Adrenal gland (tissue), 12 donors: ENCODE results near the gene RPL10. TPM values are rescaled to one million over a fixed set of nuclear protein-coding genes. Genes with fewer than 3 reads are reported as not detected.

Experiments
- DNase-seq, 7 donors: peaks; one replicate each; pipeline ENCODE4 v3.0.0-alpha.2; 2019 to 2020
- H3K27ac ChIP-seq, 5 donors: fragments of 200-600 bp; sonication (generic) in 4 of 5; 1 replicate in 3 of 5; 2 replicates in 2 of 5; pipeline versions ENCODE4 v1.5.1 to v1.8.0; 2016 to 2020; ENCODE audit warnings: mild to moderate bottlenecking in 1 of 5
- H3K27me3 ChIP-seq: fragments of 200-600 bp; 2 replicates; pipeline ENCODE4 v1.8.0; 2021
- H3K36me3 ChIP-seq, 2 donors: fragments of 200-600 bp; replicated peaks in 1 of 2; 1 replicate in 1 of 2; 2 replicates in 1 of 2; pipeline versions ENCODE4 v1.5.1 to v1.8.0; 2018 to 2022
- H3K4me1 ChIP-seq, 2 donors: fragments of 200-600 bp; replicated peaks in 1 of 2; 1 replicate in 1 of 2; 2 replicates in 1 of 2; pipeline versions ENCODE4 v1.5.1 to v1.8.0; 2018 to 2021
- H3K4me3 ChIP-seq, 4 donors: fragments of 200-600 bp; sonication (generic) in 3 of 4; one replicate each; pipeline ENCODE4 v1.5.1; 2016 to 2018
- H3K9me3 ChIP-seq, 3 donors: fragments of 200-600 bp; sonication (generic) in 1 of 3; replicated peaks in 1 of 3; 1 replicate in 2 of 3; 2 replicates in 1 of 3; pipeline versions ENCODE4 v1.5.1 to v1.8.0; 2016 to 2021
- CTCF ChIP-seq, 6 experiments: fragments of 450-650 bp in 4 of 6; fragments of 200-600 bp in 2 of 6; sonication (generic) in 1 of 6; IDR thresholded peaks; 1 replicate in 5 of 6; 2 replicates in 1 of 6; pipeline versions ENCODE4 v1.5.1 to v1.8.0; 2016 to 2021; ENCODE audit warnings: antibody characterized with exemption in 6 of 6, mild to moderate bottlenecking in 2 of 6, moderate library complexity in 1 of 6
- POLR2A ChIP-seq, 2 donors: fragments of 450-650 bp; IDR thresholded peaks; one replicate each; pipeline ENCODE4 v1.6.1; 2017; ENCODE audit warnings: antibody characterized with exemption in 2 of 2, mild to moderate bottlenecking in 2 of 2, moderate library complexity in 1 of 2
- WGBS, 4 donors: extraction: QIAGEN DNeasy Blood & Tissue Kit in 2 of 4; methylation state at CpG; one replicate each; pipeline versions ENCODE4 v1.1.5 to v1.1.7; 2013 to 2017; 5-methylcytosine and 5-hydroxymethylcytosine counted together
- intact Hi-C, 2 donors: fragments of 100-400 bp; cut with DNase I; formaldehyde crosslinking; loops; one replicate each; pipeline versions ENCODE4 v1.14.1 to v1.15.0; 2022 to 2023
- polyA plus RNA-seq, 3 donors: library from polyadenylated mRNA; stranded (reverse); fragments of 200-250 nt in 2 of 3; fragments of 350-450 nt in 1 of 3; fragmentation: Illumina TruSeq in 1 of 3; extraction: RNeasy Lipid Tissue Mini Kit (QIAGEN cat#74804) in 1 of 3; gene quantifications; one replicate each; pipeline ENCODE4 v1.2.3, GENCODE V29; 2013 to 2014
- total RNA-seq, 9 donors: library from RNA; depleted of rRNA in 4 of 9; stranded (reverse); fragments of >200 nt in 4 of 9; fragments of 120-200 nt in 1 of 9; fragmentation: NEBNext Ultra II Directional in 1 of 9; extraction: Animal tissue kit (Norgen Biotek cat#: 25700) in 1 of 9; gene quantifications; one replicate each; pipeline versions ENCODE4 v1.1.0 to v1.2.4, GENCODE V29; 2013 to 2023
- donor health status: healthy with polysubstance abuse.
- donor health status: Bipolar disorder and iron deficiency.
- donor health status: DM: yes; HTN: yes; CAD: no.
- donor health status: DM: no; HTN: no; CAD: no.
- donor health status: DM: no; HTN: no; CAD: no.
- donor health status: DM: yes; HTN: yes; CAD: no.

RPL10 gene
- total and polyA plus RNA-seq, 12 donors, result 626 to 5,287 (median 2,443) TPM

GRCh38 chrX:154373340-154374306, 24.6 kb upstream of the RPL10 start:
- intact Hi-C loops, result no loop called here
- DNase-seq, result peak in 6 of 7 donors; percentile 55 to 84 (median 70)
- TF ChIP-seq CTCF (IDR thresholded peaks at IDR 0.05) (peak; percentile 33 to 59 (median 50)), POLR2A (IDR thresholded peaks at IDR 0.05) (no peak)
- Histone ChIP-seq H3K36me3 (no peaks in the 10 kb centered on the region), H3K9me3 (no peaks in the 10 kb centered on the region), H3K4me1 (peaks cover 0 to 3% of the 10 kb centered on the region in 2 donors), H3K27me3 (no peaks in the 10 kb centered on the region), H3K4me3 (peak overlapping the region in 1 of 4 donors; percentile 30), H3K27ac (peak overlapping the region in 2 of 5 donors; percentile 63 to 66)
- 0 to 47% (median 26%) methylated on average over 10 to 23 of the region's 23 CpGs for WGBS, 4 donors

- WGBS, 4 donors, result 8 to 71% (median 23%) methylated on average over 4 to 87 of the region's 95 CpGs
Observed at GRCh38 chrX:154374313-154375155, 23.6 kb upstream of the RPL10 start, which contains the start of gene FLNA. Gene FLNA, minus strand, starts transcription at chrX:154374634. Its CDS starts 3,389 bp downstream, at chrX:154371245.

GRCh38 chrX:154375156-154375504, 23.0 kb upstream of the RPL10 start:
- no peak for DNase-seq
- WGBS, 4 donors, result 81 to 89% (median 85%) methylated on average over 9 to 10 of the region's 10 CpGs
- H3K4me3 ChIP-seq, result no peak overlapping the region
- no peaks in the 10 kb centered on the region for H3K36me3 ChIP-seq
- no peaks in the 10 kb centered on the region for H3K9me3 ChIP-seq
- H3K4me1 ChIP-seq, result peaks cover 3% of the 10 kb centered on the region in 2 donors
- H3K27ac ChIP-seq, result peak overlapping the region in 2 of 5 donors; percentile 57 to 63
- TF ChIP-seq POLR2A (IDR thresholded peaks at IDR 0.05) (no peak), CTCF (IDR thresholded peaks at IDR 0.05) (no peak)
- no peaks in the 10 kb centered on the region for H3K27me3 ChIP-seq
- intact Hi-C loops, result no loop called here

More at GRCh38 chrX:154374313-154375155, 23.6 kb upstream of the RPL10 start, which contains the start of gene FLNA:
- intact Hi-C loops, result no loop called here
- DNase-seq, result peak in 1 of 7 donors; percentile 44
- Histone ChIP-seq H3K4me3 (peak within 1 kb of the TSS in 1 of 4 donors; percentile 30), H3K36me3 (no peaks in the 10 kb centered on the region), H3K27ac (peak within 1 kb of the TSS in 2 of 5 donors; percentile 57 to 63), H3K27me3 (no peaks in the 10 kb centered on the region), H3K9me3 (no peaks in the 10 kb centered on the region), H3K4me1 (no peaks in the 10 kb centered on the region)
- TF ChIP-seq CTCF (IDR thresholded peaks at IDR 0.05) (peak in 1 of 6 experiments; percentile 15), POLR2A (IDR thresholded peaks at IDR 0.05) (no peak)

GRCh38 chrX:154376774-154377173, 21.4 kb upstream of the RPL10 start:
- no peak for DNase-seq
- Histone ChIP-seq H3K9me3 (no peaks in the 10 kb centered on the region), H3K27me3 (no peaks in the 10 kb centered on the region), H3K4me3 (no peak overlapping the region), H3K4me1 (peaks cover 4 to 8% of the 10 kb centered on the region in 2 donors), H3K27ac (peak overlapping the region in 1 of 5 donors; percentile 98), H3K36me3 (no peaks in the 10 kb centered on the region)
- no peak for TF ChIP-seq CTCF (IDR thresholded peaks at IDR 0.05)
- no peak for TF ChIP-seq POLR2A (IDR thresholded peaks at IDR 0.05)
- intact Hi-C loops, result no loop called here
- WGBS, 4 donors, result 61 to 73% (median 72%) methylated on average over 3 of the region's 3 CpGs
